DMS79 treated with DMSO at 0.1 percent for 48 hours (cell line): Measurements from ENCODE around the gene TECTB.

Experiments
- DNase-seq: peaks from one replicate; lab custom pipeline; 2025; lab: John Stamatoyannopoulos, UW

TECTB gene

GRCh38 chr10:112348759-112349158, 65.6 kb downstream of the TECTB start:
- DNase-seq, result no peak

- no peak for DNase-seq
These were observed 66.4 kb downstream of the TECTB start for GRCh38 chr10:112349521-112350085.

- DNase-seq, result no peak
These were observed 67.9 kb downstream of the TECTB start for GRCh38 chr10:112351146-112351545.

GRCh38 chr10:112352044-112352443, 68.8 kb downstream of the TECTB start:
- DNase-seq, result no peak

DNA sequence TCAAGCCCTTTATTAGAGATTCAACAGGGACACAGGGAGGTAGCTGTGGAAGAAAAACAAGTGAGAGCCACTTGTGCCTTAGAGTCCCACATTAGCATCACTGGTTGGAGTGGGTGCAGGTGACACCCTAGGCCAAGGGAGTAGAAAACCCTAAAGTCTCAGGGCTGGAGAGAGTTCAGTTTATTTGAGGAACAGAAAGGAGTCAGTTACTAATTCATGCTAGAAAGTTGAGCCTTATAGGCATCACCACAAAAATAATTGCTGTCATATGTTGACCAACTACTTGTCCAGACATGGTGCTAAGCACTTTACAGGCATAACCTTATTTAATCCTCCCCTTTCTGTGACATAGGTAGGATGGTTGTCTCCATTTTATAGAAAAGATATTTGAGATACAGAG, 69.8 kb downstream of the TECTB start:
- no peak for DNase-seq
